Measurements from ENCODE around the gene SPAG4. TPM values are rescaled to one million over a fixed set of nuclear protein-coding genes. Genes with fewer than 3 reads are reported as not detected.

Gene SPAG4
- total RNA-seq, 4 donors from 2014 or later, result 0.44 to 4.8 (median 2.6) TPM

DNA sequence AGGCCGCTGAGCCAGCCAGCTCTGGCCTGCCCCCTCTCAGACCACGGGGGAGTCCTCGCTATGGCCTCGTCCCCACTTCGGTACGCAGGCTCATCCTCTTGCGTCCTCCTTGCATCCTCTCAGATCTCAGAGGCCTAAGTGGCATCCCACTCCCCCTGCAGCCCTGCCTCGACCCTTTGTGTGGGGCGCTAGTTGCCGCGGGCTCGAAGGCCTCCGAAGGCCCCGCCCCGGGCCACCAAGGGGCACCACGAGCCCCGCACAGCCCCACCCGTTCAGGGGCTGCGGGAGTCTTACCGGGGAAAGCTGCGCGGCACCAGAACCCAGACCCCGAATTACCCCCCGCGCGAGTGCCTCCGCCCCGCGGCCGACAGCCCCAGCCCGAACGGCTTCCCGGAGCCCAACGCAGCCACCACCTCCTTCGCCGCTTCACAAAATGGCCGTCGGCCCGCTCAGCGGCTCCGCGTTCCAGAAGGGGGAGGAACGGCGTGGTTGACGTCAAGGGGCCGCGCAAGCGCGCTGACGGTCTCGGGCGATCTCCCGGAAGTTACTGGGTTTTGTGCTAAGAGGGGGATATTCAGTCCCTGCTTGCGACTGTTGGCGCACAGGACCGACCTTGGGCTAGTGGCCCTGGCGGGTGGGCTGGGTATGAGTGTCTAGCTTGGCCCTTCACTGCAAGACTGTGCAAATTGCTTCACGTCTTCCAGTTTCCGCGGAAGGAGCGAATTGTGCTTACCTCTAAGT lies 49.0 kb downstream of the SPAG4 start, which contains the start of the genes CPNE1 and RBM12:
CPNE1 (minus strand) TSS at position 435 of the 741 bp plus-strand sequence. CDS start 31,977 bp downstream, outside the sequence.
RBM12 (minus strand) TSS at position 435 of the 741 bp plus-strand sequence. CDS start 9,578 bp downstream, outside the sequence.
- Histone ChIP-seq H3K4me1 (peaks cover 11 to 46% (median 29%) of the 10 kb centered on the region in 3 donors), H3K9me3 (no peaks in the 10 kb centered on the region), H3K36me3 (peaks cover 0 to 15% (median 0%) of the 10 kb centered on the region in 3 donors), H3K27ac (peak within 1 kb of the TSS; percentile 96 to 100 (median 99)), H3K4me3 (peak within 1 kb of the TSS; percentile 77 to 96 (median 84)), H3K27me3 (no peaks in the 10 kb centered on the region)
- 0 to 7% methylated on average over 3 to 14 of the region's 61 CpGs for WGBS, 2 donors
- TF ChIP-seq CTCF (IDR thresholded peaks at IDR 0.05) (peak in 1 of 6 experiments; percentile 5), POLR2A (IDR thresholded peaks at IDR 0.05) (peak in 3 of 4 donors; percentile 86 to 96 (median 91))
- intact Hi-C loops (cut with DNase I), result no loop called here
- DNase-seq, result peak; percentile 58

DNA sequence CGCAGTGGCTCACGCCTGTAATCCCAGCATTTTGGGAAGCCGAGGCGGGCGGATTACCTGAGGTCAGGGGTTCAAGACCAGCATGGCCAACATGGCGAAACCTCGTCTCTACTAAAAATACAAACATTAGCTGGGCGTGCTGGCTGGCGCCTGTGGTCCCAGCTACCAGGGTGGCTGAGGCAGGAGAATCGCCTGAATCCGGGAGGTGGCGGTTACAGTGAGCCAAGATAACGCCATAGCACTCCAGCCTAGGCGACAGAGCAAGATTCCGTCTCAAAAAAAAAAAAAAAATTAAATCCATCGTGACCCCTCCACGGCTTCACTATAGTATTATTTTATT lies 50.3 kb downstream of the SPAG4 start:
- Histone ChIP-seq H3K27ac (no peak overlapping the region), H3K27me3 (no peaks in the 10 kb centered on the region), H3K4me3 (no peak overlapping the region), H3K36me3 (peaks cover 0 to 28% (median 0%) of the 10 kb centered on the region in 3 donors), H3K4me1 (peaks cover 11 to 34% (median 19%) of the 10 kb centered on the region in 3 donors), H3K9me3 (no peaks in the 10 kb centered on the region)
- WGBS, 2 donors, result 96 to 99% methylated on average over 16 of the region's 17 CpGs
- no peak for DNase-seq
- TF ChIP-seq POLR2A (IDR thresholded peaks at IDR 0.05) (no peak), CTCF (IDR thresholded peaks at IDR 0.05) (no peak)
- intact Hi-C loops (cut with DNase I), result no loop called here

DNA sequence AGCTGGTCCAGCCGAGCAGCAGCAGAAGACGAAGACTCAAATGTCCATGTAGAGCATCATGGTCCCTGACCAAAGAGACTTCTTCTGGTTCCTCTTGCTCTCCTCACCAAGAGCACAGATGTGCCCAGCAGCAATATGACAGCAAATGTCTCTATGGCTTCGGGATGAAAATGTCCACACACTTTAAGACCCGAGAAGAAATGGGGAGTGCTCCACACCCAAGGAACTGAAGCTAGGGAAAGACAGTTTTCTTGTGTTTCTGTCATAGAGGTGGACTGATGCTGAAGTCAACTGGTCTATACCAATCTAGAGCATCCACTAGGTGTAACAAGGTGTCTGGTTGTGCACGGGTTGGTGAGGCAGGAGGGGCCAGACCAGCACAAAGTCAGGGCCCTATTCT lies 53.6 kb downstream of the SPAG4 start:
- no peak for DNase-seq
- Histone ChIP-seq H3K4me1 (peaks cover 0 to 3% (median 0%) of the 10 kb centered on the region in 3 donors), H3K4me3 (no peak overlapping the region), H3K36me3 (peaks cover 0 to 61% (median 7%) of the 10 kb centered on the region in 3 donors), H3K27me3 (no peaks in the 10 kb centered on the region), H3K27ac (no peak overlapping the region), H3K9me3 (no peaks in the 10 kb centered on the region)
- 93 to 99% methylated on average over 5 of the region's 5 CpGs for WGBS, 2 donors
- intact Hi-C loops (cut with DNase I), result no loop called here
- no peak for TF ChIP-seq POLR2A (IDR thresholded peaks at IDR 0.05)
- TF ChIP-seq CTCF (IDR thresholded peaks at IDR 0.05), result no peak

DNA sequence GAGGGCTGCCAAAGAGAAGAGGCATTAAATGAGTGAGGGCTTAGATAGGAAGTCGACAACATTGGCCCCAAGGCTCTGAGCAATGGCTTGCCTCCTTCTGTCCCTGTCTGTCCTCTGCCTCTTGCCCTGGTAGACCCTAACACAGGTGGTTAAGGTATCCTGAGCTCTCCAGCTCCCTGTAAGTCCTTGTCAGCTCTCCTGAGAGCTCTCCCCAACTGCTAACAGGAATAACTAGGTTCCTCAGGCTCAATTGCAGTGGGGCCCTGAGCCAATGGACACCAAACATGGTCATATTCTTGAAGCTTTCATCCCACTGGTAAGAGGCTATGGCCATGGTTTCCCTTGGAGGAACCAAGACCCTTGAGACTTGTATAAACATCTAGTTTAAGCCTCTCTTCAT lies 54.1 kb downstream of the SPAG4 start:
- TF ChIP-seq POLR2A (IDR thresholded peaks at IDR 0.05) (no peak), CTCF (IDR thresholded peaks at IDR 0.05) (no peak)
- Histone ChIP-seq H3K9me3 (no peaks in the 10 kb centered on the region), H3K4me3 (no peak overlapping the region), H3K27me3 (no peaks in the 10 kb centered on the region), H3K27ac (no peak overlapping the region), H3K4me1 (peaks cover 0 to 3% (median 0%) of the 10 kb centered on the region in 3 donors), H3K36me3 (peaks cover 0 to 65% (median 7%) of the 10 kb centered on the region in 3 donors)
- intact Hi-C loops (cut with DNase I), result no loop called here
- 73 to 75% methylated on average over 1 of the region's 1 CpG for WGBS, 2 donors
- no peak for DNase-seq

Small RNAs within 50 kb of the gene (small RNA-seq; reads per million reads assigned to genes)
- gene RNU6-759P (0 to 0.30 (median 0.11) reads per million in 4 donors), gene RPL37P1 (0 reads per million in 4 donors)

Other genes with a start within 250 kb of the SPAG4 start
- gene UQCC1, start 203.9 kb upstream of the SPAG4 start, total RNA-seq, result 10 to 100 TPM; 13.2 to 28.2 (median 23.0) TPM
- under 1 TPM in 1 of 4 donors, not detected in 3; 0.38 TPM for gene GDF5, start 177.6 kb upstream of the SPAG4 start, total RNA-seq
- 10 to 100 TPM; 10.6 to 22.7 (median 16.6) TPM for gene CEP250, start 160.2 kb upstream of the SPAG4 start, total RNA-seq
- gene C20orf173, start 86.2 kb upstream of the SPAG4 start, total RNA-seq, result not detected
- 100 to 1,000 TPM; 121 to 260 (median 189) TPM for gene ERGIC3, start 73.8 kb upstream of the SPAG4 start, total RNA-seq
- gene CPNE1, start 49.1 kb downstream of the SPAG4 start, total RNA-seq, result 10 to 100 TPM; 47.3 to 98.2 (median 75.9) TPM
- gene RBM12, start 49.1 kb downstream of the SPAG4 start, total RNA-seq, result 10 to 100 TPM; 14.2 to 35.5 (median 30.0) TPM
- gene NFS1, start 83.5 kb downstream of the SPAG4 start, total RNA-seq, result 10 to 100 TPM; 16.4 to 39.9 (median 24.2) TPM
- gene ROMO1, start 83.6 kb downstream of the SPAG4 start, total RNA-seq, result 100 to 1,000 TPM; 178 to 290 (median 228) TPM
- gene RBM39, start 126.4 kb downstream of the SPAG4 start, total RNA-seq, result 100 to 1,000 TPM; 149 to 326 (median 182) TPM
- 10 to 100 TPM; 13.6 to 33.2 (median 16.6) TPM for gene PHF20, start 156.2 kb downstream of the SPAG4 start, total RNA-seq

Data from esophagus squamous epithelium (tissue), 5 donors.